GM21528 (cell line): ENCODE data around the gene PACC1.

Experiments
- ATAC-seq: cut with Tn5 transposase; IDR thresholded peaks from one replicate; pipeline ENCODE4 v1.9.1; 2021; ENCODE audit warnings: mild to moderate bottlenecking, moderate library complexity; ENCODE audit not compliant: unreplicated experiment, low FRiP score

Gene PACC1

DNA sequence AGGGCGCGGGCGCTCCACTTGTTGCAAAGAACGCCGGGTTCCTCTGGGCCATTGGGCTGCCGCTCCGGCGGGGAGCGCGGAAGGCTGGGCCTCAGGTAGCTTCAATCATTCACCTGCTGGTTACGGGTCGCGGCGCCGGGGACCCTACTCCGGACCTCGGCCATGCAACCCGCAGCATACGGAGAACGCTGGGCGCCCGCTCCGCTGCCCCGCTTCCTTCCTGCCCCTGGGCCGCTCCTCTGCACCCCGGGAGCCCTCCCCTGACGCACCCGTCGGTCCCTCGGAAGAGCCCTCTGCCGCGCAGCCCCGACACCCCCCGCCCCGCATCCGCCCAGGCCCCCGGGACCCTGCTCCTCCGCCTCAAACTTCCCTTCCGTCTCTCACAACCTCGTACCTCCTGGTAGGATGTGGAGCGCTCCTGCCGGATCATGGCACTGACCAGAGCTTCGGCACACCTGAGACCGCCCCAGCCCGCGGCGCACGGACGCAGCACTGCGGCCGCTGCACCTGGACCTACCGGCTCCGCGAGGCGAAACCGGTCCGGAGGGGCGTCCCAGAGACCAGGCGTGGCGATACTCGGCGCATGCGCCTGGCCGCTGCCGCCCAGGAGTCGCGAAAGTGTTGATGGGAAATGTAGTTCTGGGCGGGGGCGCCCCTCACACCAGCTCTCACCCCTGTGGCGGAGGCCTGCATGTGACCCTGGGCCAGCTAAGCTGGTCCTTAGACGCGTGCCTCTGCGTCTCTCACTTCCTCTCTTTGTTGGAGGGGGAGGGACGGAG, at the start of gene PACC1:
Gene PACC1, minus strand, starts transcription at position 559 of the 779 bp plus-strand sequence. Its CDS starts 129 bp downstream, at position 430.
- peak; percentile 97 for ATAC-seq

DNA sequence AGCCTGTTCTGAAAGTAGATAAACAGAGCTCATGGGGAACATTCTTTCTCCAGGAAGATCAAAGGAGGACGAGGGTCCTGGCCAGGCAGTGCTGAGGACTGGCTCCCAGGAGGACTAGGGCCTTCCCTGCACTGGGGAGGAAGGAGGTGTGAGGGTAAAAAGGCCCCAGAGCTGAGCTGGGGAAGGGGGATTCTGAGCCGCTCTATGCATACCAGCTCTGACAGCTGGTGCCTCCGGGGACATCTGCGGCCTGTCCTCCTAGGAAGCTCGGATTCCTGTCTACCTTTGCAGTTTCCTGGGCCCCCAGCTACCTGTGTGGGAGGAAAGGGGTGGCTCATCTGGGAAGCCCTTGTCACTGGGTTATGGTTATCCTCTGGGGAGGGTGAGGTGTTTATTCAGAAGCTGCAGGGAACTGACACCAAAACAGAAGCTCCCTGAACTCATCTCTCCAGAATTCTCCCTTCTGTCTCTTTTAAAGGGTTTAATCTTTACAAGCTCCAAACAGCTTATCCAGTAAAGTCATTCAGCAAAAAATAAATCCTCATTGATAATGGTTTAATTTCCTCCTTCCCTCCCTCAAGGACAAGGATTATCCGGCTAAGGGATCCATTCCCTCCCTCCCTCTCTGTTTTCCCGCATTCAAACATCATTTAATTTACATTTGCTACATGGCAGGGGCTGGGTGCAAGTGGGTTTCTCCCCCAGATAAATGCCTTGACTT, 49.0 kb upstream of the PACC1 start:
- no peak for ATAC-seq

DNA sequence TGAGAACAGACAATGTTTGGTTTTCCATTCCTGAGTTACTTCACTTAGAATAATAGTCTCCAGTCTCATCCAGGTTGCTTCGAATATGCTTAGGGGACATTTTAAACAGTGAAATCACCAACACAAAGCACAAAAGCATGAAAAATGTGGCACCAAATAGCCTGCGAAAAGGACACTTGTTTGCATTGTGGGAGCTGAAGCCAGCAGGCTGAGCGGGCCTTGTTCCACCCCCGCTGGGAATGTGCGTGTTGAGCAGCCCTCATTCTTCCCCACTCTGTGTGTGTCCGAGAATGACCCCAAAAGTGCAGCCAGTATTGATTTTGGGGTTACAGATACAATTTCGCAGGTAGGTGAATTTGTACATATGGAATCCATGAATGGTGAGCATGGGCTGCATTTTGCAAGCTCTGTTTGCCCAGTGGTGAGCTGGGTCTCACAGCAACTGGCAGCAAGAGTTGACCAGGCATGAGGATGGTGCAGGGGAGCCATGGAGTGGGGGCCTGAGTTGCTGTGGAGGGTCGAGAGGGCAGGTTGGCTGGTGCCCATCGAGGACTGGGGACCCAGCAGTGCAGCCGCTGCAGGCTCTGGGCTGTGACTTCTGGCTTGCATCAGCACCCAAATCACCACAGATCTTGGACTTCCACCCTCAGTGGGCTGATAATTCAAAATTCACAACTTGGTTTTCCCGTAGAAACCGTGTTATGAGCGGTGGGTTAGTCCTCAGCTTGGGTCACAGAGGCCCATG, 47.4 kb upstream of the PACC1 start:
- no peak for ATAC-seq

DNA sequence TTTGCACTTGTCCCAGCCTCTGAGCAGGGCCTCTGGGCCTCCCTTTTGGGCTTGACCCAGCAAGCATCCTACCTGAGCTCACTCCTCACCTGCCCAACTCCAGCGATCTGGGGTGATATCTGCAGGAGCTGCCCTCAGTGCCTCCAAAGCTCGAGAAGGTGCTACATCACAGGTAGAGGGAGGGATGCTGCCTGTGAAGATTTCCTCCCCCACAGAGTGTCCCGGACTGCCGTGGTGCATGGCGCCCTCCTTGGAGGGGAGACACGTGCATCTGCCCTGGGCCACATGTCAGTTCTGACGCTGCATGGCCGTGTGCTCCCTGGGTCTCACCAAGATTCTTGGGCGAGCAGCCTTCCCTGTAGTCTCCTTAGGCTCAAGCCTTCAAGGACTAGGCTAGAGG, 45.7 kb upstream of the PACC1 start:
- no peak for ATAC-seq

DNA sequence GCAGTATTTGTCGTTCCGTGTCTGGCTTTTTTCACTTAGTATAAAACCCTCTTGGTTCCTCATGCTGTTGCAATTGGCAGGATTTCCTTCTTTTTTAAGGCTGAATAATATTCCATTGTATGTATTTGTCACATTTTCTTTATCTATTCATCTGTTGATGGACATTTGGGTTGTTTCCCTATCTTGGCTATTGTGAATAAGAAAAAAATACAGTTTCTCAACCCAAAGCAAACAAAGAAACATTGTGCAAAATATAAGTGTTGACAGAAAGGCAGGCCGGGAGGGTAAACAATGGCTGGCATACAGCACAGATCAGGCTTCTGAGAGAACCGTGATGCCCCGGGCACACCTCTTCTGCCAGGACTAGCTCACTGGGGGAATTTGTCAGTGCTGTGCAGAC, 45.0 kb upstream of the PACC1 start:
- no peak for ATAC-seq

DNA sequence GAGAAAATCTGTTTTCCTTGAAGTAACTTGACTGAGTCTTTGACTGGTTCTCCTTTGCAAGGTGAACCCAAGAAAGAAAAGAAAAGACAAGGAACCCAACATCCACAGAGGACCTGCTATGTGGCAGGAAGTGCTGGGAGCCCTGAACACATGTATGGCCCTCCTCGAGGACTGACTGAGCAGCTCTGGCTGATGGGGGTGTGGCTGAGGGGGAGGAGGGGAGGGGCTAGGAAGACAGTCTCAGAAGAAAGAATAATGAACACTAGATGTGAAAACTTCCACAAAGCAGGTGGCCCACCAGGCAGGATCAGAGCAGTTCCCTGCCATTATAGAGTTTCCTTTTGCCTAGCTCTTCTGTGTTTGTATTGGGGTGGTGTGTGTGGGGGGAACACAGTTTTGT, 44.1 kb upstream of the PACC1 start:
- ATAC-seq = no peak

DNA sequence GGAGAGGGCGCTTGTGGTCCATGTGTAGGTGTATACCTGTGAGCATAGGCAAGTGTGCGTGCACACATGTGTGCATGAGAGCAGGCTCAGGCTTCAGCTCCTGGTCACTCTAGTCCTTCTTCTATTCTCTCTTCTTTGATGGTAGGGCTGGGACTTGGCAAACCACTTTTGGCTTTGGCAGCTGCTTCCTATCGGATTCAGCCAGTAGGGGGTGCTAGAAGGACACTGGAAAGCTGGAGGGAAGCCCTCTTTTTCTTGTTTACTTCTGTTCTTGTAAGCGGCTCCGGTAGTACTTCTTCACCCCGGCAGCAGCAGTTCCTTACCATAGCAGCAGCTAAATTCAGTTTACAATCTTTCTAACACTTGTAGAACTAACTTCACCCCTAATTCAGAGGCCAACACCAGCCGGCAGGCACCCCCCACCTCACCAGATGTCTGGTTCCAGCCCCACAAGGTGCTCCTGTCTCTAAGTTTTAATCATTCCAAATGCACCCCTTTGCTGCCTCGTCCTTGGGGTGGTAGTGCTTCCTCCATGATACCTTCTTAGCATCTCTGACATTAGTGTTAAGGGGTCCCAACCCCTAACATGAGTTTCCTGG, 43.2 kb upstream of the PACC1 start:
- ATAC-seq = no peak

DNA sequence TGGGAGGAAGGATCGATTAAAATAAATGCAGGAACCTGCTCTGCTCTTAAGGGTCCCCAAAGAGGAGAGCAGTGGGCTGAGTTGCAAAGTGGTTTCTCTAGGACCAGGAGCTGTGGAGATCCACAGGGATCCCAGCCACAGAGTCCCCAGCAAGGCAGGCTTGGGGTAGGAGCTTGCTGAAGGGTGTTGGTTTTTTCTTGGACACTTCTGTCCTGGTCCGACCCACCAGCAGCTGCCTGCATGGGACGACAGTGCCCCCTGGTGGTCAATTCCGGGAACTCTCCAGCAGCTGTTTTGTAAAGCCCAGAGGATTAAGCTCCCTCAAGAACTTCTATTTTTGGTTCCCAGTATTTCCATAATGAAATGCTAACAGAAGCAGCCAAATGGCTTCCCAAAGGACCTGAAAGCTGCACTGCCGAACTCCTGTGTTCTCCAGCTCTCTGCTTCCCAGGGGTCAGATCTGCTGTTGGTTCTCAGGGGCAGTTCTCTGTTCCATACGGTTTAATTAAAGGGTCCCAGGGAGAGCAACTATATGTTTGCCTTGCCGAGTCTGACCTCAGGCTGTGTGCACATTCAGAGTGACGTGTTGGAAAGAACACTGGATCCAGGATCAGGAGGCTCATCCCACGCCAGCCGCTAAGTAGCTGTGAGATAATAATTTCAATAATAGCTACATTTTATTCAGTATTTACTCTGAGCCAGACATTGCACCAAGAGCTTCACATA, 41.3 kb upstream of the PACC1 start:
- no peak for ATAC-seq

DNA sequence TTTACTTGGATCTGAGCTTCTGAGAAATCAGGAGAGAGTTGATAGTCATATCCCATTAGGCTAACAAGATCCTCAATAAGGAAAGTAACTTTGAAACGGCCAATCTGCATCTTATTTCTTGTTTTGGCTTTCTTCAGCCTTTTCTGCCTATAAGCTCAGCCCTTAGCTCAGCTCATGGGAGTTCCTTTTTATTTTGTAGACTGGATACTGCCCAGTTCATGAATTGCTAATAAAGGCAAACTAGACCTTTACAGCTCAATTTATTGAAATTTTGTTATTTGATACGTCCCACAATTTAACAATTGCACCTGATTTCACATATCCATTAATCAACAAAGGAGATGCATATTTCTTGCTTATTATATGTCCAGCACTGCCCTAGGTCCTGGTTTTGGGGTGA, 40.7 kb upstream of the PACC1 start:
- no peak for ATAC-seq

DNA sequence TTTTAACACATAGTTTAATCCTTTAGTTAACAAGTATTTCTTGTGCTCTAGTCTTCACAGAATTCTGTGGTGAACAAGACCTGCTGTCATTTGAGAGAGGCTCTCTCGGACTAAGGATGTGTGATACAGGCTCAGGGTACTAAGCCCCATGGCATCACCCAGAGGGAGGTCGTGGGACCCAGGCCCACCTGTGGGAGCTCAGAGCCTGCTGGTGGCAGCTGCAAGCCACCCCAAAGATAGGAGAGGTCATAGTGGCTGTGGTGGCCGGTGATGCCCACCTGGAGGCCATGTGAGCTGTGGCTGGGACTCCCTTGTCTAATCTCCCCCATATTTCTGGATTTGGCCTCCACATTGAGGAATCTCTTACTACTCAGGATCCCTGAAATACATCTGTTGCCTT, 40.1 kb upstream of the PACC1 start:
- ATAC-seq = no peak

DNA sequence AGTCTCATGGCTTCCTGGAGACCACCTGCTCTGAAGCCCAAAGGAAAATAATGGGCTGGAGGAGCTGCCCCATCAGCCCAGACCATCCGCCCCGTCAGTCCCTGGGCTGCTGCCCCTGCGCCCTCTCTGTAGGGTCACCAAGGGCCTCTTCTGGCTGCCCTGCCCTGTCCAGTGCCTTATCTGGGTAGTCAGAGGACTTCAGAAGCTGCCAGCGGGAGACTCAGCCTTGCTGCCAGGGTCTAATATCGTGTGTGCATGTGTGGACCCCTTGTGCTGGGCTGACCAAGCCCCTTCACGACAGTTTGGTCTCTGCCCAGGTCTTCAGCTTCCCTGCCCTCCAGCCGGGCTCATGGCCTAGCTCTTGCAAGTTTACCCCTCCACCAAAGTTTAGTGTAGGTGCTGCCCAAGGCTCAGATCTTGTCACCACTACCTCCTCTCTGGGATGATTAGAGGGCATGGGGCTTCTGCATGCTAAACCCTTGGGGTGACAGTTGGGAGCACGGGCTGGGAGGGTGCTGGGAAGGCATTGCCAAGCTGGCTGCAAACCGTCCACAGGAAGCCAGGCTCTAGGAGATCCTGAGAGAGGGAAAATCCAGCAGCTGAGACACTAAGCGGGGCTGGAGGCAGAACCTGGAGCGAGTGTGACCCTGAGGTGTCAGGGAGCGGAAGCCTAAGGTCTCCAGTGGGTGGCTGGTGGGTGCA, 38.6 kb upstream of the PACC1 start:
- no peak for ATAC-seq

DNA sequence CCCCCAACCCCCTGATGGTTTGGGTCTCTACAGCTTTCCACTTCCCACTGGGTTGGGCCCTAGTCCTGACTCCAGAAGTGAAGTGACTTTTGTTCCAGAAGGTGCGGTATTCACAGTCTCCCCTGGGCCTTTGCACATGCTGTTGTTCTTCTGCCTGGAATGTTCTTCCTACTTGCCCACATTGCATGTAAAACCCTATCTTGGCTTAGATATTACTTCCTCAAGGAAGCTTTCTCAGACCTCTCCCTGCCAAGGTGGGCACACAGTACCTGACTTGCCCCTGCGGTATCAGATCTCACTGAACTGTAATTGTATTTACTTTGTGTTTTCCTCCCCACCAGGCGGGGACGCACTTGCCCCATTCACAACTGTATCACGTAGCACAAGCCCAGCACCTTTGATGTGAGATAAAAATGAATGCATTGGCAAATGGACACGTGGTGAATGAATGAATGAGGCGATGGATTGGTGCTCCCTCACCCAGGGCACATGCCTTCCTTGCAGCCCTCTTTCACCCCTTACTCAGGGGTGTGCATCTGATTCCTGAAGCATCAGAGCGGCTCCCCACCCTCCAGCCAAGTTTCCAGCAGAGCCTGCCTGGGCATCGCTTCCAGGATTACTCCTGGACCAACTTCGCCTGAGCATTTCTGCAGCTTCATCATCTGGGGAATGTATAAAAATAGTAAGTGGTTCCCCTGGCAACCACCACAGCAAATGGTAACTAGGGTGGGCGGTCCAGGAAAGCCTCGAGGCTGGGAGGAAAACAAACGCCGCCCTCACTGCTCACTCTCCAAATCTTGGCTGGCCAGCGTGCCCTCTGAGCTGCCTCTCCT, 37.9 kb upstream of the PACC1 start:
- ATAC-seq = no peak

DNA sequence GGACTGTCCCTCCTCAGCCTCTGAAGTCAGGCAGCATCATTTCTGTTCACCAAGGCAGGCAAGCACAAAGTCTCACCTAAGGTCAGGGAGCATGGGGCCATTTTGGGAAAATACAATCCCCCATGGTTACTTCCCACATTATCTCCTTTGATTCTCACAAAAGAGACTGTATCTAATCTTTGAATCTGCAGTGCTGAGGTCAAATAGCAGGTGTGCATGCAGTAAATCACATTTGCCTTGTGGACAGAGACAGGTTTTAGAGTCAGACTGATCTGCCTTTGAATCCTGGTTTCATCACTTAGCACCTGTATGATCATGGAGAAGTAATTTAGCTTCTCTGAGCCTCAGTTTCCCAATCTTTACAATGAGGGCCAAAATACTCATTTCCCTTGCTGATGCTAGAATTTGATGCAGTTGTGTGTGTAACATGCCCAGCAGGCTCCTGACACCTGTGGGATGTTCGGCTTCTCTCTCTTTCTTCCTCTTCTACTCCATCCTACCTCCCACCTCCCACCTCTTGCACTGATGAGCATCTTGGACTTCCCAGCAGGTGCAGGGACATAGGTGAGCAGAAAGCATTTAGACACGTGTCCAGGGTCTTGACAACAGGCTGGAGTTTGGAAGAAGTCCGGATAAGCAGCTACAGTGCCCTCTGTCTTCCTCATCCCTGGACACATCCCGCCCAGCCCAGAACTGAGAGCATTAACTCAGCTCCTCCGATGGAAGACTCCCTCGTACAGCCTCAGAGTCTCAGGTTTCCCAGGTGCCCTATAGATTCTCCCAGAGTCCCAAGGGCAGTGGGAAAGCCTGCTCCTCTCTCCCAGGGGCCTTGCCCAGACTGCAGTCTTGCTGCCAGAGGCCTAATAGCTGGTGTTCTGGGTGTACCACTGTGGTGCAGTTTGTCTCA, 37.0 kb upstream of the PACC1 start:
- no peak for ATAC-seq

DNA sequence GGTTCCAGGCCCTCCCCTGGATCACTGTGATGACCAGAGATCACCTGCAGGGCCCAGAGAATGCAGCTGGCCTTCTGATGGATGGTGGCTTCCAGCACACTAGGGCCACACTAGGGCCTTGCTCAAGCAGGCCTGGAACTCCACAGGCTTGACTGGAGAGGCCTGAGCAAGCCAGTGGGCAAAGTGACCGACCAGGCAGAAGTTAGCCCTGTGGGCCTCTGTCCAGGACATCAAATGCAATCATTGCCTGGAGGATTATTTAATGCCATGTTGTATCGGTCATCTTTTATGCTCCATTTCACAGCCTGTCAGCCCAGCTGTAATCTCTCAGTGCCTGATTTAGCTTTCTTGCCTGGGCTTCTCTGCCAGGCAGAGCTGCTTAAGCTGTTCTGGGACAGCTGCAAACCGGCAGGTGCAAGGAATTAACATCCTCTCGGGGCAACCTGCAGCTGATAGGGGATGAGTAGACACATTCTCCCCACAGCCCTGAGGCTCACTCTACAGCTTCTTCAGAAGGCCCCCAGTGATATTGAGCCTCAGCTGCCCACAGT, 35.7 kb upstream of the PACC1 start:
- ATAC-seq = no peak

DNA sequence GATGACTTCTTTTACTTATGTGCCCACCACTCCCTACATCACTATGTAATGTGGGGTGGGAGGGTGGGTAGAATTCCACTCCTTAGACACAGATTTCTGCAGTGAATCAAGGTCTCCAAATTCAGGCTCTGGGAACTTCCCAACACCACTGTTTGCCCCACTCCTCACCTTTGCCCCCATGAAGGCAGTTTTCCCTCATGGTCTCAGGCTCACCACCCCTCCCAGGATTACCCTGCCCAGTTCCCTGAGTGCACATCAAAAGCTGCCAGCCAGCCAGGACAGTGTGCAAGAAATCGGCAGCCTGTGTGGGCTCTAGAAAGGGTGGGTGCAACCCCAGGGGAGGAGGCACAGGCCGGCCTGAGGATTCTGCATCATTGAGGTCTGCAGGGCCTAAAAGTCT, 32.8 kb upstream of the PACC1 start:
- no peak for ATAC-seq

DNA sequence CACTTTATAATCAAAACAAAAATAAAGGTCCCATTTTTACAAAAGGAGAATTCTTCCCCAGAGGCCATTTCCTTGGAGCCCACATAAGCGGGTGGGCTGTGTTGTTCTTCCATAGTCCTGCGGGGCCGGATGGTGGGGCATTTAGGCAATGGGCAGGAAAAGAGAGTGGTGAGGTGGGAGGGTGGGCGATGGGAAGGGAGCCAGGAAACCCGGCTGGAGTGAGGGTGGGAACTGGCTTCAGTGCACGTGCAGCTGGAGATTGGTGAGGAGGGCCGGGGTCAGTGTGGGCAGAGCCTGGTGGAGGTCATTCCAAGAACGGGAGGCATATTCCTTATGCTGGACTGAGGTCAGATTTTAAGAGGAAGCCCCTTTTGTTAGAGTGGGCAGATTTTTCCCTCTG, 31.6 kb upstream of the PACC1 start:
- no peak for ATAC-seq

DNA sequence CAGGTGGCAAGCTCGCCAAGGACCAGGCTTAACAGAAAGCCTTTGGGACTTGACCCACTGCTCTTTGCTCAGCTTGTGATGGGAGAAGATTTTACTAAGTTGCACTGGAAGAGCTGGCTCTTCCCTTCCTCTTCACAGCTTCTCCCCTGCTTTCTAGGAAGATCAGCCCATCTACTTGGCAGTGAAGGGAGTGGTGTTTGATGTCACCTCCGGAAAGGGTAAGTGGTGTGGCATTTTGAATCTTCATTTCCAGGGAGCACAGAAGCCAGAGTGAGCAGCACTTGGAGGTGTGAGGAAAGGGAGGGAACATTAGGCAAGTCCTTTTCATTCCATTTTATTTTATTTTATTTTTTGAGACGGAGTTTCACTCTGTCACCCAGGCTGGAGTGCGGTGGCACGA, 27.7 kb upstream of the PACC1 start:
- no peak for ATAC-seq

DNA sequence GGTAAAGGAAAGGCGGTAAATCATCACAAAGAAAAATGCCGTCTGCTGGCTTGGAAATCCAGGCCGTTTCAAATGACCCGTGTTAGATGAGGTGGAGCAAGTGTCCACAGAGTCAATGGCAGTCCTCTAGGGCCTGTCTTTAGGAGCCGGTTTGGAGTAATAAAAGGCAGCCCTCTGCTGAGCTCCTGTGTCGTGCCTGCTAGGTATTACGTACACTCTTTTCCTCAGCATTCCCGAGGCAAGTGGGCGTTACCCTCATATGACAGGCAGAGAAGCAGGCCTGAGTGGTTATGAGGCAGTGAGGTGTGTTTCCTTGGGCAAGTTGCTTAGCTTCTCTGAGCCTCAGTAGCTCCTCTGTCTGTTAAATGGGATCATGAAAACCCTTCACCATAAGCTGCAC, 25.7 kb upstream of the PACC1 start:
- ATAC-seq = no peak
